HL-60 (cell line): ENCODE data around the gene CA5B.

Experiments
- DNase-seq, 2 experiments: peaks; one replicate each; pipeline ENCODE4 v3.0.0-alpha.2; 2010 to 2020; ENCODE audit warnings: low read depth in 1 of 2, low spot score in 1 of 2
- H3K27ac ChIP-seq: fragments of 250-450 bp; sonication (Bioruptor Pico); replicated peaks from 2 replicates; pipeline ENCODE4 v1.5.1; 2020; ENCODE audit warnings: mild to moderate bottlenecking, moderate library complexity
- H3K27me3 ChIP-seq: fragments of 250-450 bp; sonication (Bioruptor Pico); 2 replicates; pipeline ENCODE4 v1.5.1; 2021; ENCODE audit warnings: mild to moderate bottlenecking, moderate library complexity; ENCODE audit not compliant: insufficient read depth, poor library complexity, severe bottlenecking
- H3K4me3 ChIP-seq: replicated peaks from 2 replicates; pipeline ENCODE4 v1.5.1; 2011; ENCODE audit warnings: mild to moderate bottlenecking, control low read depth, low read length; ENCODE audit not compliant: insufficient read depth
- CTCF ChIP-seq: IDR thresholded peaks from one replicate; pipeline ENCODE4 v1.5.1; 2011; ENCODE audit warnings: low read length, control low read depth, inconsistent platforms; ENCODE audit not compliant: insufficient read depth
- GABPA ChIP-seq: IDR thresholded peaks from 2 replicates; pipeline ENCODE4 v1.6.1; 2012; ENCODE audit warnings: low read depth
- POLR2AphosphoS5 ChIP-seq: IDR thresholded peaks from 2 replicates; pipeline ENCODE4 v1.6.1; 2012; ENCODE audit warnings: low read depth
- SPI1 ChIP-seq: IDR thresholded peaks from 2 replicates; pipeline ENCODE4 v1.6.1; 2012; ENCODE audit warnings: low read depth, mild to moderate bottlenecking, borderline replicate concordance
- long read RNA-seq: library from polyadenylated mRNA; unstranded; transcript quantifications from one replicate; pipeline ENCODE4 v2.0.0, GENCODE V29; 2020
- TF ChIP-seq, protein P1 (sequence below): IDR thresholded peaks from 2 replicates; pipeline ENCODE4 v1.6.1; 2012; ENCODE audit warnings: low read depth; ENCODE audit not compliant: insufficient replicate concordance

Gene CA5B, protein sequence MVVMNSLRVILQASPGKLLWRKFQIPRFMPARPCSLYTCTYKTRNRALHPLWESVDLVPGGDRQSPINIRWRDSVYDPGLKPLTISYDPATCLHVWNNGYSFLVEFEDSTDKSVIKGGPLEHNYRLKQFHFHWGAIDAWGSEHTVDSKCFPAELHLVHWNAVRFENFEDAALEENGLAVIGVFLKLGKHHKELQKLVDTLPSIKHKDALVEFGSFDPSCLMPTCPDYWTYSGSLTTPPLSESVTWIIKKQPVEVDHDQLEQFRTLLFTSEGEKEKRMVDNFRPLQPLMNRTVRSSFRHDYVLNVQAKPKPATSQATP
- long read RNA-seq, partial matches to known transcripts, result 0 of 9 reads
- long read RNA-seq, other reads (novel, unspliced or antisense), result 9 of 9 reads

DNA sequence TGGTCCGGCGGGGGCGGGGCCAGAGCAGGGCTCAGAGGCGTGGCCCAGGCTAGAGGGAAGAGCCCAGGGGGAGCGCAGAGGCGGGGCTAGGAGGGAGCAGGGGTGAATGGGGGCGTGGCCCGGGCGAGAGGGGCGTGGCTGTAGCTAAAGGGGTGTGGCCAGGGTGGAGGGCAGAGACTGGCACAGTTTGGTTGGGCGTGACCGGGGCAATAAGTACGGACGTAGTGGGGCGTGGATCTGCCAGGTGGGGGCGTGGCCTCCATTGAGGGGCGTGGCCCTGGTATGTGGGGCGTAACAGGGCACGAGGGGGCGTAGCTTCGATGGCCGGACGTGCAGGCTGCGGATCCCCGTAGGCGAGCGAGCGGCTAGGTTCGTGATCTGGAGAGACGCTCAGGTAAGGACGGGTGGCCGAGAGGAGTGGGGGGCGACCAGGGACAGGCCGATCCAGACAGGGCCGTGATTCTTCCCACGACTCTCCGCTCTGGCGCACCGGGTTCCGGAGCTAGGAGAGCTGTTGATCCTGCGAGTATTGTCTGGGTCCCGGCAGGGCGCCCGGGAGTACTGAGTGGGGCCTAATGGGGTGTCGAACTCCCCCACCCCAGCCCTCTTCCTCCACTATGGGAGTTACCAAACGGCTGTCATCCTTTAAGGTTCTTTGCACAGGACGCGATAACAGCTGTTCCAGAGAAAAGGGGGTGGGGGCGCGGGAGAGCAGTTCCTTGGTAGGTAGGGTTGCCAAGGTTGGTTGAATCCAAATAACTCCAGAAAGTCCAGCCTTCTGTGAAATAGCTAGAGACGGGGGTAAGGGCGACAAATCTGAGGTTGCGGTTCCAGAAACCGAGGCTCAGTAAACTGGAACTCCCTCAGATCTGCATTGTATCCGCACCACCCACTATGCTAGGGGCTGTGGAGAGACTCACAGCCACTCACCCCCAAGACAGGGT lies at the start of gene CA5B:
Gene CA5B, plus strand, starts transcription at position 312 of the 944 bp plus-strand sequence. CDS start 11,754 bp downstream, outside the sequence.
- Histone ChIP-seq H3K27ac (no peak within 1 kb of the TSS), H3K4me3 (peak within 1 kb of the TSS; percentile 40), H3K27me3 (peaks cover 3% of the 10 kb centered on the region)
- TF ChIP-seq SPI1 (no peak), POLR2AphosphoS5 (no peak), CTCF (no peak), GABPA (no peak)
- TF ChIP-seq, protein P1, sequence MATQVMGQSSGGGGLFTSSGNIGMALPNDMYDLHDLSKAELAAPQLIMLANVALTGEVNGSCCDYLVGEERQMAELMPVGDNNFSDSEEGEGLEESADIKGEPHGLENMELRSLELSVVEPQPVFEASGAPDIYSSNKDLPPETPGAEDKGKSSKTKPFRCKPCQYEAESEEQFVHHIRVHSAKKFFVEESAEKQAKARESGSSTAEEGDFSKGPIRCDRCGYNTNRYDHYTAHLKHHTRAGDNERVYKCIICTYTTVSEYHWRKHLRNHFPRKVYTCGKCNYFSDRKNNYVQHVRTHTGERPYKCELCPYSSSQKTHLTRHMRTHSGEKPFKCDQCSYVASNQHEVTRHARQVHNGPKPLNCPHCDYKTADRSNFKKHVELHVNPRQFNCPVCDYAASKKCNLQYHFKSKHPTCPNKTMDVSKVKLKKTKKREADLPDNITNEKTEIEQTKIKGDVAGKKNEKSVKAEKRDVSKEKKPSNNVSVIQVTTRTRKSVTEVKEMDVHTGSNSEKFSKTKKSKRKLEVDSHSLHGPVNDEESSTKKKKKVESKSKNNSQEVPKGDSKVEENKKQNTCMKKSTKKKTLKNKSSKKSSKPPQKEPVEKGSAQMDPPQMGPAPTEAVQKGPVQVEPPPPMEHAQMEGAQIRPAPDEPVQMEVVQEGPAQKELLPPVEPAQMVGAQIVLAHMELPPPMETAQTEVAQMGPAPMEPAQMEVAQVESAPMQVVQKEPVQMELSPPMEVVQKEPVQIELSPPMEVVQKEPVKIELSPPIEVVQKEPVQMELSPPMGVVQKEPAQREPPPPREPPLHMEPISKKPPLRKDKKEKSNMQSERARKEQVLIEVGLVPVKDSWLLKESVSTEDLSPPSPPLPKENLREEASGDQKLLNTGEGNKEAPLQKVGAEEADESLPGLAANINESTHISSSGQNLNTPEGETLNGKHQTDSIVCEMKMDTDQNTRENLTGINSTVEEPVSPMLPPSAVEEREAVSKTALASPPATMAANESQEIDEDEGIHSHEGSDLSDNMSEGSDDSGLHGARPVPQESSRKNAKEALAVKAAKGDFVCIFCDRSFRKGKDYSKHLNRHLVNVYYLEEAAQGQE, result no peak
- peak; percentile 74 to 86 for DNase-seq

DNA sequence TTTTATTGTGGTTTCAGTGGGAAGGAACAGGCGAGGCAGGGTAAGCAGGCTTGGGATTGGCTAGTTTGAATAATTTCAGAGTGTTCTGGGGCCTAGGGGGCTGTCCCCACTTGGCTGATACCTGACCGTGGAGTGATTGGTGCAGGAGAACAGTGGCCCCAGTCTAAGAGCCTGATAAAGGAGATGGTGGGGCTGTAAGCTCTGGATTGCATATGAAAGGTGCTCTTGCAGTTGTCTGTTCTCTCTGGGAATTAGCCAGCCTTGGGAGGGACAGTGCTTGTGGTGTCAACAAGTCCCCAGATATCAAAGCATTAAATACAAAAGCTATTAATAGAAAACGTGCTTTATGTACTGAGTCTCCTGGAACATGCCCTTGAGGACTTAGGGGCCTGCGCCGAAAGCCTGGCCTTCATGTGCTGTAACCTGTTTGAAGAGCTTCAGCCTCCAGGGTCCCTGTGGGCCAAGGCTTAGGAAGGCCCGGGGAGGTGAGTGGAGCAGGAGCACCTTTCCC lies 43.1 kb upstream of the CA5B start:
- DNase-seq, result peak in 1 of 2 experiments; percentile 30
- H3K27me3 ChIP-seq, result no peaks in the 10 kb centered on the region
- TF ChIP-seq, protein P1, result no peak
- TF ChIP-seq CTCF, result no peak
- no peak for TF ChIP-seq SPI1
- TF ChIP-seq GABPA, result no peak
- no peak for TF ChIP-seq POLR2AphosphoS5
- H3K4me3 ChIP-seq, result no peak overlapping the region
- H3K27ac ChIP-seq, result no peak overlapping the region

- no peak overlapping the region for H3K27ac ChIP-seq
- DNase-seq, result no peak
- H3K27me3 ChIP-seq, result no peaks in the 10 kb centered on the region
- TF ChIP-seq POLR2AphosphoS5 (no peak), CTCF (no peak), GABPA (no peak), SPI1 (no peak)
- TF ChIP-seq, protein P1, result no peak
- H3K4me3 ChIP-seq, result no peak overlapping the region
Observed at GRCh38 chrX:15696516-15696915, 41.6 kb upstream of the CA5B start.
